Hepatocyte (in vitro differentiated cells): ENCODE results near the gene PLCD1. TPM values are rescaled to one million over a fixed set of nuclear protein-coding genes. Genes with fewer than 3 reads are reported as not detected.

Source experiments
- DNase-seq: peaks from one replicate; pipeline ENCODE4 v3.0.0-alpha.2; 2016; ENCODE audit warnings: low spot score
- H2AFZ ChIP-seq: fragments of 200-600 bp; sonication (generic); 2 replicates; pipeline ENCODE4 v1.6.0; 2016; ENCODE audit warnings: antibody characterized with exemption, mild to moderate bottlenecking
- H3K27ac ChIP-seq: fragments of 200-600 bp; sonication (generic); 2 replicates; pipeline ENCODE4 v1.5.1; 2016; ENCODE audit warnings: mild to moderate bottlenecking
- H3K27me3 ChIP-seq: fragments of 200-600 bp; sonication (generic); 2 replicates; pipeline ENCODE4 v1.6.1; 2016
- H3K36me3 ChIP-seq: fragments of 200-600 bp; sonication (generic); replicated peaks from 2 replicates; pipeline ENCODE4 v1.5.1; 2016; ENCODE audit warnings: low read depth; ENCODE audit not compliant: insufficient read depth
- H3K4me1 ChIP-seq: fragments of 200-600 bp; sonication (generic); 2 replicates; pipeline ENCODE4 v1.5.1; 2016; ENCODE audit warnings: mild to moderate bottlenecking, moderate library complexity; ENCODE audit not compliant: insufficient read depth
- H3K4me2 ChIP-seq: fragments of 200-600 bp; sonication (generic); 2 replicates; pipeline ENCODE4 v1.6.0; 2016
- H3K4me3 ChIP-seq: fragments of 200-600 bp; sonication (generic); 2 replicates; pipeline ENCODE4 v1.5.1; 2016; ENCODE audit warnings: mild to moderate bottlenecking
- H3K79me2 ChIP-seq: fragments of 200-600 bp; sonication (generic); 2 replicates; pipeline ENCODE4 v1.6.0; 2017; ENCODE audit warnings: mild to moderate bottlenecking
- H3K9me2 ChIP-seq: fragments of 200-600 bp; sonication (generic); replicated peaks from 2 replicates; pipeline ENCODE4 v1.6.0; 2017; ENCODE audit warnings: mild to moderate bottlenecking; ENCODE audit not compliant: insufficient read depth
- H3K9me3 ChIP-seq: fragments of 200-600 bp; sonication (generic); 2 replicates; pipeline ENCODE4 v1.5.1; 2016; ENCODE audit warnings: low read depth, mild to moderate bottlenecking
- H4K20me1 ChIP-seq: fragments of 200-600 bp; sonication (generic); 2 replicates; pipeline ENCODE4 v1.6.0; 2016; ENCODE audit warnings: mild to moderate bottlenecking; ENCODE audit not compliant: insufficient read depth, poor library complexity, severe bottlenecking
- CTCF ChIP-seq: fragments of 200-600 bp; sonication (generic); IDR thresholded peaks from 2 replicates; pipeline ENCODE4 v1.5.1; 2016; ENCODE audit warnings: antibody characterized with exemption, mild to moderate bottlenecking; ENCODE audit not compliant: poor library complexity
- EZH2 ChIP-seq: fragments of 200-600 bp; sonication (generic); IDR thresholded peaks from 2 replicates; pipeline ENCODE4 v1.6.1; 2016; ENCODE audit warnings: antibody characterized with exemption, mild to moderate bottlenecking, borderline replicate concordance
- EZH2phosphoT487 ChIP-seq: fragments of 200-600 bp; sonication (generic); IDR thresholded peaks from one replicate; pipeline ENCODE4 v1.6.1; 2018; ENCODE audit warnings: antibody characterized with exemption, mild to moderate bottlenecking, low read depth, moderate library complexity; ENCODE audit not compliant: unreplicated experiment, severe bottlenecking
- WGBS: methylation state at CpG from one replicate; pipeline ENCODE4 v1.1.6; 2016; ENCODE audit warnings: low lambda C conversion rate; ENCODE audit errors: missing lambda C conversion rate; 5-methylcytosine and 5-hydroxymethylcytosine counted together
- polyA plus RNA-seq: library from polyadenylated mRNA; unstranded; fragments of >200 nt; fragmentation: Nextera tagmentation; extraction: Ambion mirVana; gene quantifications from 2 replicates; pipeline ENCODE4 v1.2.1, GENCODE V29; 2016
- total RNA-seq: library from RNA; depleted of rRNA; stranded (reverse); fragments of >200 nt; gene quantifications from 2 replicates; pipeline ENCODE4 v1.2.3, GENCODE V29; 2014

The PLCD1 gene
- total and polyA plus RNA-seq, 2 experiments from 2014 or later: 21.7 to 22.6 TPM

GRCh38 chr3:38046027-38046426, 16.6 kb upstream of the PLCD1 start:
- DNase-seq: no peak
- TF ChIP-seq CTCF (no peak), EZH2phosphoT487 (no peak), EZH2 (no peak)
- Histone ChIP-seq H3K9me2 (no peaks in the 10 kb centered on the region), H3K4me2 (no peak overlapping the region), H2AFZ (no peak overlapping the region), H3K4me3 (no peak overlapping the region), H3K4me1 (no peaks in the 10 kb centered on the region), H4K20me1 (no peaks in the 10 kb centered on the region), H3K27me3 (no peaks in the 10 kb centered on the region), H3K79me2 (no peaks in the 10 kb centered on the region), H3K9me3 (no peaks in the 10 kb centered on the region), H3K36me3 (no peaks in the 10 kb centered on the region), H3K27ac (no peak overlapping the region)
- WGBS: 88% methylated on average over 4 of the region's 4 CpGs

DNA sequence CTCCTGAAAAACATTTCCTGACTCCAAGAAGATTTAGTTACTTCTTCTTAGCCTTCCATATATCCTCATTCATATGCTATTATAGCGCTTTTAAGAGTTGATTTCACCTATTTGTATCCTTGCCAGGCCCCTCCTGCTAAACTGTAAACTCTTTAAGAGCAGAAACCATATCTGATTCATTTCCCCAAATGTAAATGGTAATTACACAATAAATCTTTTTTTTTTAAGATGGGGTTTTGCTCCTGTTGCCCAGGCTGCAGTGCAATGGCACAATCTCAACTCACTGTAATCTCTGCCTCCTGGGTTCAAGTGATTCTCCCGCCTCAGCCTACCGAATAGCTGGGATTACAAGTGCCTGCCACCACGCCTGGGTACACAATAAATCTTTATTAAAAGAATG, 14.0 kb upstream of the PLCD1 start:
- Histone ChIP-seq H3K27ac (no peak overlapping the region), H3K36me3 (no peaks in the 10 kb centered on the region), H4K20me1 (no peaks in the 10 kb centered on the region), H3K27me3 (peaks cover 4% of the 10 kb centered on the region), H3K4me1 (peaks cover 9% of the 10 kb centered on the region), H3K9me3 (no peaks in the 10 kb centered on the region), H2AFZ (no peak overlapping the region), H3K4me3 (no peak overlapping the region), H3K79me2 (no peaks in the 10 kb centered on the region), H3K4me2 (no peak overlapping the region), H3K9me2 (no peaks in the 10 kb centered on the region)
- TF ChIP-seq CTCF (no peak), EZH2phosphoT487 (no peak), EZH2 (no peak)
- DNase-seq: no peak
- WGBS: 90% methylated on average over 4 of the region's 4 CpGs

DNA sequence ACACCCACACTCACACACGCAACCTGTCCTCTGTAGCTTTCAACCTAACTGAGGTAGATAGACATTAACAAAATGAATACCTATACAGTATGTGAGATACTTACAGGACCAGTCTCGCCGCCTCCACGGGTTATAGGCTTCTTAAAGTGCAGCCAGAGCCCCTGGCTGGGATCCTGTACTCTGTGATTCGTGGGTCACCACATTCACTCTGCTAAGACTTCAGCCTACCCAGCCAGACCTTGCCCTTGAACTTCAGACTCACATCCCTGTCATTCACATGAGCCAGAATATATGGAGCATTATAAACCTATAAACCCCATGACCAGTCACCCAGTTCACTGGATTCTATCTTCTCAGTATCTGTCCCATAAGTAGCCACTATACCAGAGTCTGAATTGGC, 11.0 kb upstream of the PLCD1 start:
- TF ChIP-seq EZH2 (no peak), EZH2phosphoT487 (no peak), CTCF (no peak)
- H3K4me1 ChIP-seq: peaks cover 9% of the 10 kb centered on the region
- WGBS: 89% methylated on average over 5 of the region's 5 CpGs
- H4K20me1 ChIP-seq: no peaks in the 10 kb centered on the region
- H3K4me3 ChIP-seq: no peak overlapping the region
- peak overlapping the region; percentile 95 for H3K4me2 ChIP-seq
- no peak for DNase-seq
- H2AFZ ChIP-seq: no peak overlapping the region
- no peaks in the 10 kb centered on the region for H3K9me2 ChIP-seq
- no peaks in the 10 kb centered on the region for H3K9me3 ChIP-seq
- no peak overlapping the region for H3K27ac ChIP-seq
- H3K36me3 ChIP-seq: no peaks in the 10 kb centered on the region
- H3K79me2 ChIP-seq: no peaks in the 10 kb centered on the region
- peaks cover 4% of the 10 kb centered on the region for H3K27me3 ChIP-seq

GRCh38 chr3:38039899-38040261, 10.4 kb upstream of the PLCD1 start:
- peak; percentile 37 for DNase-seq
- Histone ChIP-seq H3K27ac (no peak overlapping the region), H3K4me3 (peak overlapping the region; percentile 21), H3K4me1 (peaks cover 9% of the 10 kb centered on the region), H3K9me2 (no peaks in the 10 kb centered on the region), H4K20me1 (no peaks in the 10 kb centered on the region), H3K79me2 (no peaks in the 10 kb centered on the region), H3K27me3 (peaks cover 4% of the 10 kb centered on the region), H3K4me2 (peak overlapping the region; percentile 95), H2AFZ (peak overlapping the region; percentile 87), H3K9me3 (no peaks in the 10 kb centered on the region), H3K36me3 (no peaks in the 10 kb centered on the region)
- peak; percentile 11 for TF ChIP-seq CTCF
- no peak for TF ChIP-seq EZH2phosphoT487
- WGBS: 60% methylated on average over 11 of the region's 11 CpGs
